GM18909 (cell line): ENCODE data around the gene LRP6.
"Not testable (repeated sequence)": the region's sequence is repeated elsewhere in the genome, so short reads cannot be mapped to it uniquely, and the experiment has no call there.

Experiments
- ATAC-seq: cut with Tn5 transposase; IDR thresholded peaks from one replicate; pipeline ENCODE4 v1.9.1; 2021; ENCODE audit warnings: mild to moderate bottlenecking; ENCODE audit not compliant: unreplicated experiment, poor library complexity

The LRP6 gene

DNA sequence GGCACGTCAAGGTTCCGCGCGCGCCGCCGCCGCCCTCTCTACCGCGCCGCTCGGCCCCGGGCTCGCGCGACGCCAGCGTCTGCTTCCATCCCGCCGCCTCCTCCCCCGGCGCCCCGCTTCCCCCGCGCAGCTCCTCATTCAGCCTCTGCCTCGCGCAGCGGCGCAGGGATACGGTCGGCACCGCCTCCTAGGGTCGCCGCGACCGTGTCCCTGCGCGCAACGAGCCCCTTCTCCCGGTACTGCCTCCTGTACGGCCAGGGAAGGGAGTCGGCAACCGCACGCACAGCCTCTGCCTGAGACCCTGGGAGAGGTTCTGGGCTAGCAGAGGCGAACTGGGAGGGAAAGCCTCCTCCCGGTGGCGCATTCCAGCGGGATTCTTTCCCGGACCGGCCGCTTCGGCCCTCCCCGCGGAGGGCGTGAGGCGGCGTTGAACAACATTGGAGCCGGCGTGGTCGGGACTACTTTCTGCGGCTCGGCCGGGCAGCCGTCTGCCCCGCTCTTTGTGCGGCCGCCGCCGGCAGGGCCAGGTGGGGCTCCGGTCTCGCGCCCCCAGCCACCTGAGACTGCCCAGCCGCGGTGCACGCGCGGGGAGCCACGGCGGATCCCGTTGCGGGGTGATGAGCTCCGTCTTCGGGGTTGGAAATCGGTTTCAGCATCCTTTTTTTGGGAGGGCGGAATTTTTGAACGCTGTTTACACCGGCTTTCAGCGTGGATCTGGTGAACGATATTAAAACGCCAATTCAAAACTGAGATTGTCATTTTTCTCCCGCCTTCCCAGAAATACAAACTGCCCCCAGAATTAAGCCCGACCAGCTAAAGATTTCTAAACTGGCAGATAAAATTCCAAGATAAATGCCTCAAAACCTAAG lies at the start of gene LRP6:
TSS of gene LRP6 (minus strand) at position 172 of the 869 bp plus-strand sequence. CDS start 309 bp downstream, outside the sequence.
- ATAC-seq = peak; percentile 88

DNA sequence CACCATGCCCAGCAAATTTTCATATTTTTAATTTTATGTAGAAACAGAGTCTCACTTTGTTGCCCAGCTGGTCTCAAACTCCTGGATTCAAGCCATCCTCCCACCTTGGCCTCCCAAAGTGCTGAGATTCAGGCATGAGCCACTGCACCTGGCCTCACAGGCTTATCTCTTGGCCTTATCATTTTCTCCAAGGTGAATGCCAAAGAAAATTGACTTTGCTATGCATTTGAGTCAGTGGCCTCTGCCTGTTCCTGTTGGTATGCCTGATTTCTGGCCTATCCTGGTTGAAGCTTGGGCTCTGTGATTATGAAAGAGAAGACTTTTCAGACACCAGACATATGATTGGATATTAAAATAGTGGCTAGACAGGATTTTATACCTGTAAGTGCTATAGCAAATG lies 49.0 kb upstream of the LRP6 start:
- no peak for ATAC-seq

DNA sequence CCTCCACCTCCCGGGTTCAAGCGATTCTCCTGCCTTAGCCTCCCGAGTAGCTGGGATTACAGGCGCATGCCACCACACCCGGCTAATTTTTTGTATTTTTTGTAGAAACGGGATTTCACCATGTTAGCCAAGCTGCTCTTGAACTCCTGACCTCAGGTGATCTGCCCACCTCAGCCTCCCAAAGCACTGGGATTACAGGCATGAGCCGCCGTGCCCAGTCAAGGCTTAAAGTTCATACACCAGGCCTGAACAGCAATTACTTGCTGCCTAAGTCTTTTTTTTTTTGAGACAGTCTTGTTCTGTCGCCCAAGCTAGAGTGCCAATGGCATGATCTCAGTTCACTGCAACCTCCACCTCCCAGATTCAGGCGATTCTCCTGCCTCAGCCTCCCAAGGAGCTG lies 43.9 kb upstream of the LRP6 start:
- ATAC-seq = not testable (repeated sequence)

DNA sequence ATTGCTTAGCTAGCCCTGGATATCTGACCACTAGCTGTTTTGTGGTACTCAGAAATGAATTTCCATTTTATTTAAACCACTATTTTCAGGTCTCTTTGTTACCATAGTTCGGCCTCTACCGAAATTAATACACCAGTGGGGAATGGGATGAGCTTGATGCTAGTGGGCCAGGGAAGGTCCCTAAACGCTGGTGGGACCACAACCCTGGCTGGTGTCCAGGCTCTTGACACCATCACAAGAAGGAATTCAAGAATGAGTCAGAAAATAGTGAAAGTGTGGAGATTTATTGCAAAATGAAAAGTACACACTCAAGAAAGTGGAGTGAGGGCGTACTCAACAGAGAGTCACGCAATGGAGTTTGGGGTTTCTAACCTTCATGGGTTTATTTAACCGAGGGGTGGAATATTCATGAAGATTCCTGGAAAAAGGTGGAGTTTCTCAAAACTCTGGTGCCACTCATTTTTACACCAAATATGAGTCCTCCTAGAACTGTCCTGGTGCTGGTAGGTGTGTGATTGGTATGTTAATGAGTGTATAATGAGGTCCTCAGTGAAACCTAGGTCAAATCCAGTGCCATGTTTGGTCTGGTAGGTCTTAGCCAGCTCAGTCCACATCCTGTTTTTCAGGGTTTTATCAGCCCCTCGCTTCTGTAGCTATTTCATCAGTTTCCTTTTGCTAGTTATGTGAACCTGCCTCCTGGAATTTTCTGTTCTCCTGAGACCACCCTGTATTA lies 38.9 kb upstream of the LRP6 start:
- ATAC-seq = no peak

DNA sequence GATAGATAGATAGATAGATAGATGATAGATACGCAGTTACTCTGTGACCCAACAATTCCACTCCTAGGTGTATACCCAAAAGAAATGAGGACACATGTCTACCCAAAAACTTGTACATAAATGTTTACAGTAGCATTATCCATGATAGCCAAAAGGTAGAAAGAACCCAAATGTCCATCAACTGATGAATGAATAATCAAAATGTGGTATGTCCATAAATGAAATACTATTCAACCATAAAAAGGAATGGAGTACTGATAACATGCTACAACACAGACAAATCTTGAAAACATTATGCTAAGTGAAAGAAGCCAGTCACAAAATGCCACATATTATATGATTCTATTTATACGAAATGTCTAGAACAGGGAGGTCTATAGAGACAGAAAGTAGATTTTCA lies 36.1 kb upstream of the LRP6 start:
- no peak for ATAC-seq

DNA sequence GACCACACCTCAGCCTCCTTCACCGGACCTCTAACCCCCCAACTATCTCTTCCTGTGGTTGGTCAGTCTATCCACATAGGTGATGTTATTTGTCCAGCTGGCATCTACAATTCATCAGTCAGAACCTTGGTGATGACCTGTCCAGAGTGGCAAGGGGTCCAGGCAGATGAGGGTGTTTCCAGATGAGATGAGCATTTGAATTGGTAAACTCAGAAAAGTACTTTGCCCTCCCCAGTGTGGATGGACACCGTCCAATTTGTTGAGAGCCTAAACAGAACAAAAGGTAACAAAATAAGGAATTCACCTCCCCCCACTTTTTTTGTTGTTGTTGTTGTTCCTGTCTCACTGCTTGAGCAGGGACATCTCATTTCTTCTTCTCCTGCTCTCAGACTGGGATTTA lies 34.3 kb upstream of the LRP6 start:
- no peak for ATAC-seq

DNA sequence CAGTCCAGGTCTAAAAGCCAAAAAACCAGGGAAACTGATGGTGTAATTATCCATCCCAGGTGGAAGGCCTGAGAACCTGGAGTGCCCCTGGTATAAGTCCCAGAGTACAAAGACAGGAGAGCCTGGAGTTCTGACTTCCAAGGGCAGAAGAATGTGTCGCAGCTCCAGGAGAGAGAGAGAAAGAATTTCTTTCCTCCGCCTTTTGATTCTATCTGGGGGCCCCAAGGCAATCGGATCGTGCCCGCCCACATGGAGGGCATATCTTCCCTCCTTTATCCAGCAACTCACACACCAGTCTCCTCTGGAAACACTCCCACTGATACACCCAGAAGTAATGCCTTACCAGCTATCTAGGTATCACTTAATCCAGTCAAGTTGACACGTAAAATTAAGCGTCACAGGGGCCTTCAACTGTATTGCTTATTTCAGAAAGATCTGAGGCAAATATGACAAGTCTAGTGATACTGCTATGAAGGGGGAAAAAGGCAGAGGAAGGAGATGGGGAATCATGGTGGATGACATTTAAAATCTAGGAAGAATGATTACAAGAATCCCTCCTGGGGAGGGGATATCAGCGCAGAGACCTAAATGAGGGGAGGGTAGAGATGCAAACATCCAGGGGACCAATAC lies 30.5 kb upstream of the LRP6 start:
- ATAC-seq = no peak

DNA sequence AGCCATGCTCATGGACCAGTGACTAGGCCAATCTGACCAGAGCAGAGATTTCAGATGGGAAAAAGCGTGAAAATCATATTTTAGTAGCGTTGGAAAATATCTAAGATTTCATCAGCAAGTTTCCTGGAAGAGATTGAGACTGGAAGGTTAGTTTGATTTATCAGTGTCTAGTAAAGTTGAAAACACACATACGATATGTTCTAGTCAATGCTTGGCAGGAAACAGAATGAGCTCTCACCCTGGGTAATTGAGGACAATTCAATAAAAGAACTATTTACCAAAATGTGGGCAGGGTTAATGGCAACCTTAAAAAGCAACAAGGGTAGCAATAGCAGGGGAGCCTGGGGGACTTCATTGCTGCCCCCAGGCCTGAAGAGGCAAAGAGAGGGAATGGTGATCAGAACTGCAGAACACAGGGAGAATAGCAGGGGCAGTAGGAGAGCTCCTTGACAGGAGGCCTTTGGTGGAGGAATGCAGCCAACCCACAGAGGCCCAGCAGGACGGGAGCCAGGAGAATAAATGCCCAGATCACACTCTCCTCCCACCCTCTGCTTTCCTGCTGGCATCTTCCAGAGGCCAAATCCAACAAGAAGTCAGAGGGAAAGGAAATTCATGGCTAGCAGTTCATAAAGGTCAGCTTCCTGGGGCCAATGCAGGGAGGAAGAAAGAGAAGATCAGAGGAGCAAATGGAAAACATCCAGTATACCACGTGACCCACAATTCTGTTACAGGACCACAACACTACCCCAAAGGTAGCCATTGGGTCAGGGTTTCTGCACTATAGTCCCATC lies 27.6 kb upstream of the LRP6 start:
- no peak for ATAC-seq

DNA sequence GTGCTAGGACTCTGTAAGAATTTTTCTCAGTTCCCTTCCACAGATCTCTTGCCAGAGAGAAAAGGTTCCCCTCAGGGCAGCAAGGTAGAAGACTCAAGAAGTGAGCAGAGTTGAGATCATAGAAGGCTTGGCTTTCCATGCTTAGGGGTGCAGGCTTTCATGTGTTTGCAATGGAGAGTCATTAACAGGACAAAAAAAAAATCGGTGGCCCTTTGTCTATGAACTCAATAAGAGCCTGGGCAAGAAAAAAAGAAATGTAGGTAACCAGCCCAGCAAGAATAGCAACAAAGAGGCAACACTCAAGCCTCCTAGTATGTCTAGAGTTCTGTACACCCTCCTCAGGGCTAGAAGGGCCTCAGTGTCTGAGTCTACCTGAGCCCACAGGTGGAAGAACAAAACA lies 23.4 kb upstream of the LRP6 start:
- no peak for ATAC-seq

DNA sequence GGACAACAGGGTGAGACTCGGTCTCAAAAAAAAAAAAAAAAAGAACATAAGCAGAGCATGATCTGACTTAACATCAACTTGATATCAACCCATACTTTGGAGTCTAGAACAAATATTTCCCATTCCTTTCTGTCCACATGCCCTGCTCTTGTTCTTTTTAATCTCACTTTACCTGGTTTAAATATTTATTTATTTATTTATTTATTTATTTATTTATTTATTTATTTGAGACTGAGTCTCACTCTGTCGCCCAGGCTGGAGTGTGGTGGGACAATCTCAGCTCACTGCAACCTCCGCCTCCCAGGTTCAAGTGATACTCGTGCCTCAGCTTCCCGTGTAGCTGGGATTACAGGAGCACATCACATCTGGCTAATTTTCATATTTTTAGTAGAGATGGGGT lies 19.6 kb upstream of the LRP6 start:
- ATAC-seq = no peak

DNA sequence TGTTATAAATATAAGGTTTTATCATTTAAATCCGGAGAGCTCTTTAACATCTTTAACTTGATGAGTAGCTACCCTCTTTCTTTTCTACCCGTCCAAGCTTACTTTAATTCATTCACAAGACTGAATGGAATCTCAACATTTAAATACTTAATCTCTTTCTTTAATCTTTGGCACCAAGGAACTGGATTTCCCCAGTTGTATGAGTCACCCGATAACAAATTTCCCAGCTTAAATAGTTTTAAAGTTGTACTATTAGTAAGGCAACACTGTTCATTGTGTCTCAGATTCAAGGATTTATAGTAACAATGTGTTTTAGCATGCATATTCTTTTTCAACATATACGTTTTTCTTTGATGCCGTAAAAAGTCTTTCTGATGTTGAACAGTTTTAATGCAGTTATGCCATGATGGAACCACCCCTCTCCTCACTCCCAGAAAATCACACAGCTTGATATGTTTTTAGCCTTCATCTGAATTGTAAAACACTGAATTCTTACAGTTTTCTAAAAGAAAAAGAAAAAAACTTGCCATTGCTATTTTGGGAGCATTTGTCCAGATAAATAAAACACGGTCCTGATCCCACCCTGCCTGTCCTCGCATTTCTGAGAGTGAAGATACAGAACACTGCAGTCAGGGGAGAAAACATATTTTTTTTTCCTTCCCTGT lies 16.0 kb upstream of the LRP6 start:
- no peak for ATAC-seq

DNA sequence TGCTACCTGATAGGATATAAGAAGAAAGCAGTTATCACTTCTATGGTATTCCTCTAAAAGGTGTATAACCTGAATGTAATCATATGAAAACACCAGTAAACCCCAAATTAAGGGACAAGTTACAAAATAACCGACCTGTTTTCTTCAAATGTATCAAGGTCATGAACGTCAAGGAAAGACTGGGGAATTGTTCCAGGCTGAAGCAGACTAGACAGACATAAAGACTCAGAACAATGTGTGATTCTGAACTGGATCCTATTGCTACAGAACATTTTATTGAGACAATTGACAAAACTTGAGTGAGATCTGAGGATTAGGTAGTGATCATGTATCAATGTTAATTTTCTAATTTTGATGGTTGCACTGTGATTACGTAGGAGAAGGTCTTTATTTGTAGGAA lies 15.4 kb upstream of the LRP6 start:
- no peak for ATAC-seq

DNA sequence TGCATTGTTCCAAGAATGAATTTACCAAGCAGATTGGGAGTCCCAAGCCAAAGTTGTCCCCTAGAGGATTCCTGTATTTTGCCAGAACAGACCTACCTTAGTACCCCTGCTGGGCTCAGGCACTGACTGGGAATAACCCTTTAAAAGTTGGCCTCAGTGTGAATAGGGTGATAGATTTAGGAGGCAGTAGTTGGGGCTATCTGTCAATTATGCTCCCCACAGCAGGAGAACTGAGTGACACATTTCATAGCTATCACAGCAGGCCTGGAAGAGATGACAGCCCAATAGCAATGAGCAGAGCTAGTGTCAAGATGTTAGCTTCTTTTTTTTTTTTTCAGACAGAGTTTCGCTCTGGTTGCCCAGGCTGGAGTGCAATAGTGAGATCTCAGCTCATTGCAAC lies 14.3 kb upstream of the LRP6 start:
- ATAC-seq = no peak

DNA sequence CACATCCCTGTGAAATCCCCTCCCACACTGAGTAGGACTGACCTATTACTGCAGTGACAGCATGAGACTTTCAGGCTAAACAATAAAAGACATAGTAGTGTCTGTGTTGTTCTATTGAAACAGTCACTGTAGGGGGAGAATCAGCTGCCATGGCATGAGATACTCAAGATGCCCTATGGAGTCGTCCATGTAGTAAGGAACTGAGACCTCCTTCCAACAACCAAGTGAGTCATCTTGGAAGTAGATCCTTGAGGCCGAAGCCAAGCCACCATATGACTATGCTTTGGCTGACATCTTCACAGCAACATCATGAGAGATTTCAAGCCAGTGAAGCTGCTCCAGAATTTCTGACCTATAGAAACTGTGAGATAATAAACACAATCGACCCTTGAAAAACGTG lies 12.1 kb upstream of the LRP6 start:
- ATAC-seq = no peak

DNA sequence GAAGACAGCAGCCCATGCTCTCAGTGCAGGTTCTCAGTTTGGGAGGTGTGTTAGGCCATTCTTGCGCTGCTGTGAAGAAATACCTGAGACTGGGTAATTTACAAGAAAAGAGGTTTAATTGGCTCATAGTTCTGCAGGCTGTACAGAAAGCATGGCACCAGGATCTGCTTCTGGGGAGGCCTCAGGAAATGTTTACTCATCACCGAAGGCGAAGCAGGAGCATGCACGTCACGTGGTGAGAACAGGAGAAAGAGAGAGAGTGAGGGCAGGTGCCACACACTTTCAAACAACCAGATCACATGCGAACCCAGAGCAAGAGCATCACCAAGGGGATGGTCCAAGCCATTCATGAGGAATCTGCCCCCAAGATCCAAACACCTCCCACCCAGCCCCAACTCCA lies 9.0 kb upstream of the LRP6 start:
- ATAC-seq = no peak

DNA sequence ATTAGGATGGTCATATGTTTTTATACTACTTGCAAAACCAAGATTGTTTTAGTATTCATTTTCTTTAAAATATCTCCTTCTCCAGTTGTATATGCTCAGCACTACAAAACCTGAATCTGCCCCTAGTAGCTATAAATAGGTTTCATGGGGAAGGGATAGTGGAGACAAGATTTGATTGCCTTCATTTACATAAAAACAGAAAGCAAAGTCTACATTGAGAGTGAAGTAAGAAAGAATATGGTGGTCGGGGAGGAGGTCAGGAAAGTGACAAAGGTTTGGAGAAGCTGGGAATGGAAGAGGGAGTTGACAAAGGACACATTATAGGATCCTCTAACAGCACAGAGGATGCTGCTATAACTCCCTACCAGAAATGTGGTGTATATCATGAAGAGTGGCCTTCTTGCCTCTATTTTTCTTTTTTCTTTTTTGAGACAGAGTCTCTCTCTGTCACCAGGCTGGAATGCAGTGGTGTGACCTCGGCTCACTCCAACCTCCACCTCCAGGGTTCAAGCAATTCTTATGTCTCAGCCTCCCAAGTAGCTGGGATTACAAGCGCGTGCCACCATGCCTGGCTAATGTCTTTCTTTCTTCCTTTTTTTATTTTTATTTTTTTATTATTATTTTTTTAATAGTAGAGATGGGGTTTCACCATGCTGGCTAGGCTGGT lies 6.6 kb upstream of the LRP6 start:
- ATAC-seq = no peak

DNA sequence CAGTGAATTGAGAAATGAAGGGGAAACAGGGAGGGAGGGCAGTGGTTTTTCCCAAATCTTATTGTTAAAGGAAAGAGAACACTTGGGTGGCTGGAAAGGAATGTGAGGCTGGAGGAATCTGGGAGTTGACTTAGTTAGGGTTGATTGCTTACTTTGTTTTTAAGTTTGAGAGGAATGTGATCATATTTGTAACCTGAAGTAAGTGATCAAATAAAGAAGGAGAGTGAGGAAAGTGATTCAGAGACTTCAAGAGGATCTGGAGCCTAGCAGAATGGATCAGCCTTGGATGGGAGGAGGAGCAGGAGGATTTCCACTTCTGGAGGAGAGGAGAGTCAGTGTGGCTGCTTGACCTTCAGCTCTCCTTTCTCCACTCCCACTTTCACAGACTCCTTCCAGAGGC lies 6.0 kb upstream of the LRP6 start:
- ATAC-seq = no peak

DNA sequence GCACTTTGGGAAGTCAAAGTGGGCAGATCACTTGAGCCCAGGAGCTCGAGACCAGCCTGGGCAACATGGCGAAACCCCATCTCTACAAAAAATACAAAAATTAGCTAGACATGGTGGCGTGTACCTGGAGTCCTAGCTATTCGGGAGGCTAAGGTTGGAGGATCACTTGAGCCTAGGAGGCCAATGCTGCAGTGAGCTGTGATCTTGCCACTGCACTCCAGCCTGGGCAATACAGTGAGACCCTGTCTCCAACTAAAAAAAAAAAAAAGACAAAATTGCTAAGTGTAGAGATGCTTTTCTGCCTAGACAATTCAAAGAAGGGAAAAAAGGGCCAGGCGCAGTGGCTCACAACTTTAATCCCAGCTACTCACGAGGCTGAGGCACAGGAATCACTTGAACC lies 3.4 kb upstream of the LRP6 start:
- ATAC-seq = no peak

DNA sequence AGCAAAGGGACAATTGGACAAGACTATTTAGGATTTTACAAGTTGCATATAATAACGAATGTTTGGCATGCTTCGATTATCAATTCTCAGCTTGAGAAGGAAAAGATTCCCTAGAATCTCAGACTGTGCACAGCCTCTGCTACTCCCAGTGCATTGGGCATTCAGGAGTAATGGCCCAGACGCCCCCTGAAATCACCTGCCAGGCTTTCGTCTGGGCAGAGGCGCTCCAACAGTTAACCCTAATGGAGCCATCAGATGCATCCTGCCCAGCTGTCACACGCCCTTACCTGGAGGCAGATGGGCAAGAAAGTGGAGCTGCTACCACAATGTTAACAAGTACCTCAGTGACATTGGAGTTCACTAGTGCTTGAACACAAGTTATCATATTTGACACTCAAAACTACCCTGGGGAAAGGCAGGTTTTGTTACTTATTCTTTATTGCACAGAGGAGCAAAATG lies 927 bp upstream of the LRP6 start:
- no peak for ATAC-seq
